NCI-H748 (cell line): Measurements from ENCODE around the gene GLIS1.

ENCODE experiments used
- DNase-seq: peaks from one replicate; lab custom pipeline; 2025; ENCODE audit not compliant: unreplicated experiment; lab: John Stamatoyannopoulos, UW

GLIS1 gene

GRCh38 chr1:53470584-53470983 is 268.4 kb downstream of the GLIS1 start:
- DNase-seq: no peak

DNA sequence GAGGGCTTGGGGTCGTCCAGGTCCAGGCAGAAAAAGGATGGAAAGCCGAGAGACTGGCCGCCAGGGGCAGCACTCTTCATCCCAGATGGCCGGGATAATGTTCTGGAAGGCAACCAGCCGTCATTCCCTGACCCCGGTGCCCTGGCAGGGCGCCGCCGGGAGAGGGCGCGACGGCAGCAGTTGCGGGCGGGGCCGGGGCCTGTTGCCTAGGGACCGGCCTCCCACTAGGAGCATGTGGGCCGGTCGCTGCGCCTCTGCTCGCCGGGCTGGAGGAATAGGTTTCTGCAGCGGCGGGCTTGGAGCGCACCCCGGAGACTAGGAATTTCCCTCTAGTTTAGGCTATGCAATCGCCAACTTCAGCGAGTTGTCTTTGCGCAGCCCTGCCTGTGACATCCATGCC is 268.8 kb downstream of the GLIS1 start:
- peak; percentile 61 for DNase-seq

DNA sequence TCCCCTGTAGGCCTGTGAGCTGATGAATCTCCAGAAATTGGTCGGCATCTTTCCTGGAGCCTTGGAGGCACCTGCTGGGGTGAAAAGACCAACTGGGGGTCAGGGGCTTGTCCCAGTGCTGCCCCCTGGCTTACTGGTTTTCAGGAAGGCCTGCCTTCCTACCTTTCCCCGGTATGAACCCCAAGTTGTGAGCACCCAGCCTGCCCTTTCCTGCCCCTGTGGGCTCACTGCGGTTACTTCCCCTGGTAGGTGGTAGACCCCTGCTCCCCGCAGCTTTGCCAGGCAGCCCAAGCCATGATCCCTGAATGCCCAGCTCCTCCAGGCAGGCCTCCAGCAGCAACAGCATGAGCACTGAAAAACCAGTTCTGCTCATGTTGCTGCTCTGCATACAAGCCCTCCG is 269.6 kb downstream of the GLIS1 start:
- DNase-seq: no peak

- DNase-seq: no peak
Measured at GRCh38 chr1:53468374-53468773, 270.6 kb downstream of the GLIS1 start.

DNA sequence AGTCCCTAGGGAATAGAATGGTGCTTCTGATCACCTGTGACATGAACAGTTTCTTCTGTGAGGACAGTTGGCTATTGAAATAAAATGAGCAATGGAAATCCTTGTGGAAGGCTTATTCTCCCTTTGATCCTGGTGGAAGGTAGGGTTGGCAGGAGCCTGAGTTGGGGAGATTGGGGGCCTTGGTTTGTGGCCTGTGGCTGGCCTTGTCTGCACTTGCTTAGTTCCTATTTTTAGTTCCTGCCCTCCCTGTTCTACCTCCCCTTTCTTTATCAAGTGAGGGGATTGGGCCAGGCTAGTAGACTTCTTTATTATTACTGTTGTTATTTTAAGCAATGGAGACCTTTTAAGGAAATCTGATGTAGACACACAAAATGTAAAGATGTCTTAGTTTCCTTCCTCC is 271.6 kb downstream of the GLIS1 start:
- no peak for DNase-seq

- no peak for DNase-seq
Measured at GRCh38 chr1:53465023-53465957, 273.7 kb downstream of the GLIS1 start.

DNA sequence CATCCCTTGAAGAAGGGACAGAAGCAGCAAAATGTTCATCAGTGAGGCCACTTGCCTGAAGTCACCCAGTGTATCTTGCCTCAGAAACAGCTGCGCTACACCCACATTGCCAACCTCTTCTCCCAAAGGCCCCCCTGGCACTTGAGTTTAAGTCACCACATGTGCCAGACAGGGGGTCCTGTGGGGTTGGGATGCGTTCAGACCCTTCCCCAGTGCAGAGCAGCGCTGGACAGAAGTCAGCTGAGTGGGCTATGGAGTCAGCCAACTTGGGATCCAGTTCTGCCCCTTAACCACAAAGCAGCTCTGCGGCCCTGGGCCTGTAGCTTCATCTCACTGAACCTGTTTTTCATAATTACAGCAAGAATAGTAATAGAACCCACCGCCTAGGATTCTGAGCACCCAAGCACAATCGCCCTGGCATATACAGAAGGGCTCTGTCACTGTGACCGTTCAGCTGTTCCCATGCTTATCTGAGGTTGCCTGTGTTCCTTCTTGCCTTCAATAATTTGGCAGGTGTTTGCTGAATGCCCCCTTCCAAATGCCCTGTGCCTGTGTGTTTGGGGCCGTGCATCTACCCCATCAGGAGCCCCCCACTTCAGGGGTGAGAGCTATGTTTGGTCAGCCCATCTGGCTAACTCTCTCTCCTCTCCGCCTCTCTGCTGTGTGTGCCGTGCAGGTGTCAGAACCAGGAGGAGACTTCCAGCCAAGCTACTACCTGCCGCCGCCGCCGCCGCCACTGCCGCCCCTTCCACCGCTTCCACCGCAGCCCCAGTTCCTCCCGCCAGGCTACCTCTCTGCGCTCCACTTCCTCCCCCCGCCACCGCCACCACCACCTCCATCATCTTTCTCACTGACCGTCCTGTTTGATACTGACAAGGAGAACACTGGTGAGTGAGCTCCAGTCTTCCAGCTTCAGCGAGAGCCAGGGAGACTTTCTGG is 274.7 kb downstream of the GLIS1 start:
- DNase-seq: no peak

DNA sequence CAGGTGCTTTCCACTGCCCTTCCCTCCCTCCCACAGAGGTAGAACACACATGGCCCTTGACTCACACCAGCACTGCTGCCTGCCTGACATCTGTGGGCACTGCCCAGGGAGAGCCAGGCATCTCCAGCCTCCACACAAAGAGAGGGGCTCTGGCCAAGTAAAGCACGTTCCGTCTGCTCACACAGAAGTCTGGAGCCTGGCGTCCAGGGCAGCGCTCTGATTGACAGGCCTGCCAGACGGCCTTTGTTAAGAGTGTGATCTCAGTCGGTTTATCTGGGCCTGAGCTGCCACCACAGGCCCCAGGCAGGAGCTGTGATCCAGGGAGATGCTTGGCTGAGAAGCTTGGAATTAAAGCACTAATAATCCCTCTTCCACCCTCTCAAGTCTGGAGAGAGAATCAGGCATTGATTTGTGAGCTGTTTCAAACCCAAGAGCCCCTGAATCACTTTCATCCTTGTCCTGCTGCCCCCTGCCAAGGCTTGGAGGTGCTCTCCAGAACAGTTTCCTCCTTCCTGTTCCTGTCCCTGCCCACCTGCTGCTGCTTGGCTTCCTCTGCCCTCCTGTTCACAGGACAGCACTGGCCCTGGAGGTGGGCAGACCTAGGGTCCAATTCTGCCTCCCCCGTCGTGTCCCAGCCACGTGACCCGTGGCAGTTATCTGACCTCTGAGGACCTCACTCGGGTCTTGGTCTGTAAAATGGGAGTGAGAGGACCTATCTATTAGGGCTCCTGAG is 276.0 kb downstream of the GLIS1 start:
- no peak for DNase-seq

DNA sequence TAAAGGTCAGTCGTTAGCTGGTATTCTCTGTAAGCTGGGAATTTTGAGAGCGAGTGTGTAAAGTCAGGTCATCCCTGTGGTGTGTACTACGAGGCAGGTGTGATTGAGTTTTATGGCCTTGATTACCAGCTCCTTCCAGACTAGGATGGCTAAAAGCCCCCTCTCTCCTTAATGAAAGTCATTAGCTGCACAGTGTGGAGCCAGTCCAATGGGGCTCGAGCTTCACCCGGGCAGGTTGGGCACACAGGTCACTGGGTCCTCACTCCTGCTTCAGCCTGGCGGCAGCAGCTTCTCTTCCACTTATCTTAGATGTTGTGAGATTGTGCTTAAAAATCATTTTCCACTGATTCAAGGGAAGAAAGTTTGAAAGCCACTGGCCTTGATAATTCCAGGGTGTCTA is 276.8 kb downstream of the GLIS1 start:
- DNase-seq: no peak

- no peak for DNase-seq
Measured at GRCh38 chr1:53461323-53462044, 277.5 kb downstream of the GLIS1 start.

- no peak for DNase-seq
Measured at GRCh38 chr1:53460666-53461322, 278.2 kb downstream of the GLIS1 start.

- DNase-seq: no peak
Measured at GRCh38 chr1:53460211-53460634, 278.7 kb downstream of the GLIS1 start.

DNA sequence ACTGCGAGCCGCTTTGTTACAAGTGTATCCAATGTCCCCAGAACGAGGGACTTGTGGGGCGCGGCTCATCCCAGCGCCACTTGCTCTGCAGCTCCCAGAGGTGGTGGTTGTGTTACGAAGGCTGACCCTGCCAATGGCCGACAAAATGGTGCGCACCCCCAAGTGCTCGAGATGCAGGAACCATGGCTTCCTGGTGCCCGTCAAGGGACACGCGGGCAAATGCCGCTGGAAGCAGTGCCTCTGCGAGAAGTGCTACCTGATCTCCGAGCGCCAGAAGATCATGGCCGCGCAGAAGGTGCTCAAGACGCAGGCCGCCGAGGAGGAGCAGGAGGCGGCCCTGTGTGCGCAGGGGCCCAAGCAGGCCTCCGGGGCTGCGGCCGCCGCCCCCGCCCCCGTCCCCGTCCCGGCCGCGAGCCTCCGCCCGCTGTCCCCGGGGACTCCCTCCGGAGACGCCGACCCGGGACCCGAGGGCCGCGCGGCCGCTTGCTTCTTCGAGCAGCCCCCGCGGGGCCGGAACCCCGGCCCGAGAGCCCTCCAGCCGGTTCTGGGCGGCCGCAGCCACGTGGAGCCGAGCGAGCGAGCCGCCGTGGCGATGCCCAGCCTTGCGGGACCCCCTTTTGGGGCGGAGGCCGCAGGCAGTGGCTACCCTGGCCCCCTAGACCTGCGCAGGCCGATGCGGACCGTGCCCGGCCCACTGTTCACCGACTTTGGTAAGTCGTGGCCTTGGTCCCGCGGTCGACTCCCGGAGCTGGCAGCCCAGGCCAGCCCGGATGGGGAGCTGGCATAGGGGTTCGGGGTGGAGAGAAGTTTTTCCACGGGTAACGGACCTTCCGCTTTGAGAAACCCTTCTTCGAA is 279.4 kb downstream of the GLIS1 start, which contains the start of gene DMRTB1:
Gene DMRTB1, plus strand, starts transcription at position 79 of the 855 bp plus-strand sequence. Its CDS starts 55 bp downstream, at position 134.
- DNase-seq: no peak

GRCh38 chr1:53458634-53459033 is 280.3 kb downstream of the GLIS1 start:
- DNase-seq: no peak
